CD4-positive, alpha-beta T cell (primary cell): ENCODE measurements around the gene CEP95. TPM values are rescaled to one million over a fixed set of nuclear protein-coding genes. Genes with fewer than 3 reads are reported as not detected.

Experiments used
- ATAC-seq: fragments of 200-7000 bp; cut with Tn5 transposase; one replicate; pipeline ENCODE4 v1.10.0; 2022; ENCODE audit warnings: mild to moderate bottlenecking; ENCODE audit not compliant: poor library complexity
- CTCF ChIA-PET: fragments of 350-600 bp; sonication (Branson Sonifier 250); formaldehyde crosslinking; loops from one replicate; lab custom pipeline; 2021; ENCODE audit warnings: antibody characterized with exemption, inconsistent platforms; lab: Charles Lee
- POLR2A ChIA-PET: fragments of 350-600 bp; sonication (Branson Sonifier 250); formaldehyde crosslinking; loops from one replicate; lab custom pipeline; 2021; ENCODE audit warnings: antibody characterized with exemption, inconsistent platforms; lab: Charles Lee
- DNase-seq, 14 experiments: peaks; one replicate each; pipeline ENCODE4 v3.0.0-alpha.2; 2013 to 2020; ENCODE audit warnings: mixed read lengths in 2 of 14
- H3K27ac ChIP-seq, 2 donors: one replicate each; pipeline versions ENCODE4 v1.5.1 to v1.7.0; 2013; ENCODE audit warnings: low read length in 2 of 2, low read depth in 1 of 2, mild to moderate bottlenecking in 1 of 2
- H3K27me3 ChIP-seq, 2 experiments: 1 replicate in 1 of 2; 2 replicates in 1 of 2; pipeline versions ENCODE4 v1.6.1 to v1.7.0; 2013; ENCODE audit warnings: low read length in 2 of 2, control low read depth in 1 of 2, mild to moderate bottlenecking in 1 of 2, moderate library complexity in 1 of 2; ENCODE audit not compliant: insufficient read depth in 2 of 2, control insufficient read depth in 1 of 2
- H3K36me3 ChIP-seq: one replicate; pipeline ENCODE4 v1.6.1; 2013; ENCODE audit warnings: low read length, control low read depth; ENCODE audit not compliant: insufficient read depth
- H3K4me1 ChIP-seq: one replicate; pipeline ENCODE4 v1.6.1; 2013; ENCODE audit warnings: low read length, control low read depth; ENCODE audit not compliant: insufficient read depth
- H3K4me3 ChIP-seq: one replicate; pipeline ENCODE4 v1.5.1; 2013; ENCODE audit warnings: mild to moderate bottlenecking, low read length, moderate library complexity
- H3K9me3 ChIP-seq, 2 experiments: 1 replicate in 1 of 2; 2 replicates in 1 of 2; pipeline versions ENCODE4 v1.6.1 to v1.7.0; 2013; ENCODE audit warnings: low read length in 2 of 2, mild to moderate bottlenecking in 2 of 2, control low read depth in 1 of 2, moderate library complexity in 1 of 2; ENCODE audit not compliant: control insufficient read depth in 1 of 2, insufficient read depth in 1 of 2
- H3K27ac Mint-ChIP-seq: one replicate; pipeline ENCODE4 v1.8.0; 2020; ENCODE audit warnings: mixed read lengths
- H3K27me3 Mint-ChIP-seq: one replicate; pipeline ENCODE4 v1.8.0; 2021; ENCODE audit warnings: mixed read lengths
- H3K36me3 Mint-ChIP-seq: one replicate; pipeline ENCODE4 v1.8.0; 2021; ENCODE audit warnings: low read depth, mixed read lengths
- H3K4me1 Mint-ChIP-seq: one replicate; pipeline ENCODE4 v1.8.0; 2021; ENCODE audit warnings: low read depth, mixed read lengths
- H3K4me3 Mint-ChIP-seq: one replicate; pipeline ENCODE4 v1.8.0; 2020; ENCODE audit warnings: mild to moderate bottlenecking, mixed read lengths
- H3K9me3 Mint-ChIP-seq: one replicate; pipeline ENCODE4 v1.8.0; 2020; ENCODE audit warnings: mixed read lengths
- CTCF ChIP-seq: fragments of 200-600 bp; IDR thresholded peaks from one replicate; pipeline ENCODE4 v1.8.0; 2022; ENCODE audit warnings: antibody characterized with exemption, mild to moderate bottlenecking
- intact Hi-C, 2 experiments: fragments of 100-400 bp; cut with DNase I in 1 of 2; cut with micrococcal nuclease in 1 of 2; formaldehyde crosslinking; loops; one replicate each; pipeline versions ENCODE4 v1.15.1 to v1.9.0; 2023 to 2025; cut with DNase I, micrococcal nuclease
- total RNA-seq, 174 experiments: library from RNA in 2 of 174; stranded (reverse) in 2 of 174; gene quantifications; one replicate each; pipeline ENCODE4 v1.2.3 and lab custom pipeline; 2021 to 2026

The CEP95 gene
- total RNA-seq, 2 experiments from 2014 or later, result 256 to 269 TPM

- Mint-ChIP-seq H3K27ac (peak overlapping the region; percentile 38), H3K9me3 (no peaks in the 10 kb centered on the region), H3K4me3 (no peak overlapping the region), H3K4me1 (no peaks in the 10 kb centered on the region), H3K27me3 (no peaks in the 10 kb centered on the region), H3K36me3 (peaks cover 77% of the 10 kb centered on the region)
- intact Hi-C loops, result loop anchor here in 1 of 2 experiments (10.0 kb wide), 2 partner anchors 106 to 196 kb away; no protein-coding TSS in a partner anchor
- Histone ChIP-seq H3K27ac (no peak overlapping the region), H3K4me3 (no peak overlapping the region), H3K4me1 (no peaks in the 10 kb centered on the region), H3K36me3 (peaks cover 54% of the 10 kb centered on the region), H3K9me3 (no peaks in the 10 kb centered on the region), H3K27me3 (no peaks in the 10 kb centered on the region)
- ChIA-PET POLR2A (interaction anchor here (1.0 to 2.2 kb wide), 4 partner anchors 32 to 38 kb away, joined by 3 to 5 read pairs (median 4); partner anchors contain the start of genes CEP95 and DDX5), CTCF (no interaction called here)
- no peak for ATAC-seq
- no peak for DNase-seq
- TF ChIP-seq CTCF, result no peak
Measured at GRCh38 chr17:64538508-64539130, 31.8 kb downstream of the CEP95 start.

- ATAC-seq (no peak), DNase-seq (no peak)
- H3K9me3 Mint-ChIP-seq, result no peaks in the 10 kb centered on the region
- H3K4me3 Mint-ChIP-seq, result no peak overlapping the region
- Histone ChIP-seq H3K27ac (no peak overlapping the region), H3K27me3 (no peaks in the 10 kb centered on the region), H3K36me3 (peaks cover 47% of the 10 kb centered on the region), H3K4me3 (no peak overlapping the region), H3K4me1 (no peaks in the 10 kb centered on the region), H3K9me3 (no peaks in the 10 kb centered on the region)
- H3K36me3 Mint-ChIP-seq, result peaks cover 75% of the 10 kb centered on the region
- ChIA-PET POLR2A (interaction anchor here (0.6 to 1.0 kb wide), 2 partner anchors 7 to 34 kb away, joined by 4 read pairs; partner anchors contain the start of genes CEP95 and DDX5), CTCF (no interaction called here)
- peak overlapping the region; percentile 44 for H3K27ac Mint-ChIP-seq
- intact Hi-C loops, result no loop called here
- no peak for TF ChIP-seq CTCF
- no peaks in the 10 kb centered on the region for H3K27me3 Mint-ChIP-seq
- no peaks in the 10 kb centered on the region for H3K4me1 Mint-ChIP-seq
Measured at GRCh38 chr17:64540118-64540776, 33.5 kb downstream of the CEP95 start.

- Histone ChIP-seq H3K27me3 (no peaks in the 10 kb centered on the region), H3K27ac (no peak overlapping the region), H3K9me3 (no peaks in the 10 kb centered on the region), H3K36me3 (peaks cover 42% of the 10 kb centered on the region), H3K4me3 (no peak overlapping the region), H3K4me1 (no peaks in the 10 kb centered on the region)
- no peak for TF ChIP-seq CTCF
- DNase-seq, result no peak
- intact Hi-C loops, result no loop called here
- no peaks in the 10 kb centered on the region for H3K27me3 Mint-ChIP-seq
- no peaks in the 10 kb centered on the region for H3K4me1 Mint-ChIP-seq
- no peaks in the 10 kb centered on the region for H3K9me3 Mint-ChIP-seq
- no peak overlapping the region for H3K27ac Mint-ChIP-seq
- POLR2A ChIA-PET, result no interaction called here
- ATAC-seq, result no peak
- CTCF ChIA-PET, result no interaction called here
- peaks cover 64% of the 10 kb centered on the region for H3K36me3 Mint-ChIP-seq
- H3K4me3 Mint-ChIP-seq, result no peak overlapping the region
Measured at GRCh38 chr17:64544742-64545141, 38.0 kb downstream of the CEP95 start.
